SH-SY5Y (cell line): Measurements from ENCODE around the gene MOCS2.

ENCODE experiments used
- GATA2 ChIP-seq: IDR thresholded peaks from 2 replicates; pipeline ENCODE4 v1.6.1; 2011; ENCODE audit warnings: mild to moderate bottlenecking, low read depth, low read length
- GATA3 ChIP-seq: IDR thresholded peaks from 2 replicates; pipeline ENCODE4 v1.6.1; 2011; ENCODE audit warnings: low read depth, mild to moderate bottlenecking, low read length, moderate library complexity

Gene MOCS2

GRCh38 chr5:53080271-53080670 lies 29.3 kb downstream of the MOCS2 start:
- TF ChIP-seq GATA3 (no peak), GATA2 (no peak)

GRCh38 chr5:53076014-53076583 lies 33.5 kb downstream of the MOCS2 start:
- TF ChIP-seq GATA2: no peak
- TF ChIP-seq GATA3: no peak

GRCh38 chr5:53073348-53073747 lies 36.2 kb downstream of the MOCS2 start:
- no peak for TF ChIP-seq GATA2
- no peak for TF ChIP-seq GATA3

- TF ChIP-seq GATA2: no peak
- TF ChIP-seq GATA3: no peak
Measured at GRCh38 chr5:53071738-53072137, 37.8 kb downstream of the MOCS2 start.

GRCh38 chr5:53071298-53071697 lies 38.3 kb downstream of the MOCS2 start:
- TF ChIP-seq GATA3: no peak

- no peak for TF ChIP-seq GATA2
- no peak for TF ChIP-seq GATA3
Measured at GRCh38 chr5:53069626-53070025, 39.9 kb downstream of the MOCS2 start.

- TF ChIP-seq GATA3 (no peak), GATA2 (no peak)
Measured at GRCh38 chr5:53068291-53068836, 41.2 kb downstream of the MOCS2 start.

- no peak for TF ChIP-seq GATA3
- no peak for TF ChIP-seq GATA2
Measured at GRCh38 chr5:53067641-53068040, 41.9 kb downstream of the MOCS2 start.

GRCh38 chr5:53066088-53066487 lies 43.5 kb downstream of the MOCS2 start:
- TF ChIP-seq GATA2 (no peak), GATA3 (no peak)

- TF ChIP-seq GATA2: no peak
- TF ChIP-seq GATA3: no peak
Measured at GRCh38 chr5:53063791-53064190, 45.8 kb downstream of the MOCS2 start.

- TF ChIP-seq GATA3: no peak
- TF ChIP-seq GATA2: no peak
Measured at GRCh38 chr5:53063176-53063575, 46.4 kb downstream of the MOCS2 start.

- TF ChIP-seq GATA3 (no peak), GATA2 (no peak)
Measured at GRCh38 chr5:53059281-53059680, 50.3 kb downstream of the MOCS2 start.

- TF ChIP-seq GATA2: no peak
- TF ChIP-seq GATA3: no peak
Measured at GRCh38 chr5:53055365-53055764, 54.2 kb downstream of the MOCS2 start.

- TF ChIP-seq GATA2 (no peak), GATA3 (no peak)
Measured at GRCh38 chr5:53053364-53053763, 56.2 kb downstream of the MOCS2 start.

- TF ChIP-seq GATA2 (no peak), GATA3 (no peak)
Measured at GRCh38 chr5:53052499-53052898, 57.1 kb downstream of the MOCS2 start.

- TF ChIP-seq GATA2 (no peak), GATA3 (no peak)
Measured at GRCh38 chr5:53048248-53048647, 61.3 kb downstream of the MOCS2 start.
